Vagina (tissue), 2 donors: ENCODE measurements around the gene BCAS4. TPM values are rescaled to one million over a fixed set of nuclear protein-coding genes. Genes with fewer than 3 reads are reported as not detected.
A peak's percentile ranks its signal among the peaks of the same experiment; 100 is the strongest.
"Not testable (repeated sequence)": the region's sequence is repeated elsewhere in the genome, so short reads cannot be mapped to it uniquely, and the experiment has no call there.

ENCODE experiments used
- DNase-seq, 2 donors: peaks; one replicate each; pipeline ENCODE4 v3.0.0-alpha.2; 2017; ENCODE audit errors: extremely low spot score in 2 of 2
- H3K27ac ChIP-seq: fragments of 200-600 bp; sonication (generic); one replicate; pipeline ENCODE4 v1.5.1; 2019
- H3K27me3 ChIP-seq: fragments of 200-600 bp; sonication (generic); one replicate; pipeline ENCODE4 v1.5.1; 2019
- H3K36me3 ChIP-seq, 2 donors: fragments of 200-600 bp; sonication (generic); one replicate each; pipeline ENCODE4 v1.5.1; 2017 to 2019
- H3K4me1 ChIP-seq: fragments of 200-600 bp; sonication (generic); one replicate; pipeline ENCODE4 v1.5.1; 2019
- H3K4me3 ChIP-seq, 2 donors: fragments of 200-600 bp; sonication (generic); 1 replicate in 1 of 2; 2 replicates in 1 of 2; pipeline ENCODE4 v1.5.1; 2016 to 2019
- H3K9me3 ChIP-seq: fragments of 200-600 bp; sonication (generic); one replicate; pipeline ENCODE4 v1.5.1; 2019
- POLR2A ChIP-seq, 2 donors: fragments of 450-650 bp; IDR thresholded peaks; one replicate each; pipeline ENCODE4 v1.6.1; 2017; ENCODE audit warnings: antibody characterized with exemption in 2 of 2, mild to moderate bottlenecking in 2 of 2, moderate library complexity in 2 of 2
- POLR2AphosphoS5 ChIP-seq, 2 donors: sonication (generic); formaldehyde crosslinking; IDR thresholded peaks; one replicate each; pipeline ENCODE4 v1.9.0; 2017; ENCODE audit warnings: antibody characterized with exemption in 2 of 2, mild to moderate bottlenecking in 2 of 2, low read depth in 1 of 2; ENCODE audit not compliant: insufficient read depth in 1 of 2
- intact Hi-C: fragments of 100-400 bp; cut with DNase I; formaldehyde crosslinking; loops from one replicate; pipeline ENCODE4 v1.15.1; 2023
- total RNA-seq: library from RNA; depleted of rRNA; stranded (reverse); fragments of >200 nt; gene quantifications from one replicate; pipeline ENCODE4 v1.2.3, GENCODE V29; 2016
- TF ChIP-seq, protein P1 (sequence below), 3 experiments: fragments of 450-650 bp in 2 of 3; fragments of 200-600 bp in 1 of 3; sonication (generic) in 1 of 3; IDR thresholded peaks; one replicate each; pipeline ENCODE4 v1.5.1; 2017 to 2019; ENCODE audit warnings: antibody characterized with exemption in 3 of 3, mild to moderate bottlenecking in 2 of 3, moderate library complexity in 2 of 3

The BCAS4 gene
- total RNA-seq, 1 donor from 2014 or later = 1.7 TPM

DNA sequence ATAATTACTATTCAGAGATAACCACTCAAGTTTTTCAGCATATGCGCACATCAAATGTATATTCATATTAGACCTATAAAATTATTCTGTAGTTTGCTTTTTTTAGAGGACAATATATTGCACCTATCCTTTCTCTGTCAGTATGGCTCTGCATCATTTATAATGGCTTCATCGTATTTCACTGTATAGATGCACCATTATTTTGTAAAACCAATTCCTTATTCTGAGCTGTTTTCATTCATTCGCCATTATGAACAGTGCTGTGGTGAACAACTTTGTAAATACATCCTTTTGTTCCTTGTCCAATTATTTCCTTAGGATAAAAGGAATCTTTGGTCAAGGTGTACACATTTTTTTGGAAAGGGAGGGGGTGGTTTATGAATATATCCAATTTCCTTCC lies 29.2 kb upstream of the BCAS4 start:
- Histone ChIP-seq H3K27ac (no peak overlapping the region), H3K36me3 (no peaks in the 10 kb centered on the region), H3K27me3 (no peaks in the 10 kb centered on the region), H3K4me1 (peaks cover 22% of the 10 kb centered on the region), H3K9me3 (no peaks in the 10 kb centered on the region), H3K4me3 (no peak overlapping the region)
- DNase-seq = no peak
- TF ChIP-seq POLR2A (IDR thresholded peaks at IDR 0.05) (no peak), POLR2AphosphoS5 (IDR thresholded peaks at IDR 0.05; ENCODE audit: insufficient read depth in 1 of 2, low read depth in 1 of 2) (no peak)
- TF ChIP-seq, protein P1, sequence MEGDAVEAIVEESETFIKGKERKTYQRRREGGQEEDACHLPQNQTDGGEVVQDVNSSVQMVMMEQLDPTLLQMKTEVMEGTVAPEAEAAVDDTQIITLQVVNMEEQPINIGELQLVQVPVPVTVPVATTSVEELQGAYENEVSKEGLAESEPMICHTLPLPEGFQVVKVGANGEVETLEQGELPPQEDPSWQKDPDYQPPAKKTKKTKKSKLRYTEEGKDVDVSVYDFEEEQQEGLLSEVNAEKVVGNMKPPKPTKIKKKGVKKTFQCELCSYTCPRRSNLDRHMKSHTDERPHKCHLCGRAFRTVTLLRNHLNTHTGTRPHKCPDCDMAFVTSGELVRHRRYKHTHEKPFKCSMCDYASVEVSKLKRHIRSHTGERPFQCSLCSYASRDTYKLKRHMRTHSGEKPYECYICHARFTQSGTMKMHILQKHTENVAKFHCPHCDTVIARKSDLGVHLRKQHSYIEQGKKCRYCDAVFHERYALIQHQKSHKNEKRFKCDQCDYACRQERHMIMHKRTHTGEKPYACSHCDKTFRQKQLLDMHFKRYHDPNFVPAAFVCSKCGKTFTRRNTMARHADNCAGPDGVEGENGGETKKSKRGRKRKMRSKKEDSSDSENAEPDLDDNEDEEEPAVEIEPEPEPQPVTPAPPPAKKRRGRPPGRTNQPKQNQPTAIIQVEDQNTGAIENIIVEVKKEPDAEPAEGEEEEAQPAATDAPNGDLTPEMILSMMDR (IDR thresholded peaks at IDR 0.05) = no peak
- intact Hi-C loops = no loop called here

DNA sequence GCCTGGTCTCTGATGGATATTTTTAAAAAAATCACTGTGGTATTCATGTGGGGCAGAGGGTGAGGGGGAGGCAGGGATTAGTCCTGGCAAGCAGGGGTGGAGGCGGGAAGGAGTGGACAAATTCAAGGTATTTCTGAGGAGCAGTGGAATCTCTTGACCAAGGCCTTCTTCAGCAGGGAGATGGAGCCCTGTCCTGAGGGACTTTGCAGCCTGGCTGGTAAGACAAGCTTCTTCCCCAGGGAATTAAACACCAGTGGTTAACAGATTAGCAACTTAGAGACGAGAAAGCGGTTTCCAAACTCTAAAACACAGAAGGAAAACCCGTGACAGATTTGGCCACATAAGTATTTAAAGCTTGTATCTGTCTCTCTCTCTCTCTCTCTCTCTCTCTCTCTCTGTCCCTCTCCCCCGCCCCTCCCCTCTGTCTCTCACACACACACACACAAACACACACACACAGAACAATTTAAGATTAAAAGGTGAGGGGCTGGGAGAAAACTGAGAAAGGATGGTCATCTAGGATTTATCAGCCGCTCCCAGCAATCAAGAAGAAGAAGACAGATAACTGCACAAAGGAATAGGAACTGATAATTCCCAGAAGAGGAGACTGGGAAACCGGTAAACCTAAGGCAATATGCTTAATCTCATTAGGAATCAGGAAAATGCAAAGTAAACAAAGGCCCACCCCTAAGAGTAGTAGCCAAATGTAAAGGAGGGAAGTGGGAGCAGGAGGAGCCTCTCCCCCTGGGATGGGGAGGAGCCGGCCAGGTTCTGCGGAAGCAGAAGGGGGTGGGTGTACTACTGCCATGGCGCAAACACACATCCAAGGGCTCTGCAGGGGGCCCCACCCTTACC lies 27.7 kb upstream of the BCAS4 start:
- peak; percentile 49 to 65 for DNase-seq
- H3K27ac ChIP-seq, intact Hi-C loops, H3K4me3 ChIP-seq, H3K27me3 ChIP-seq, H3K36me3 ChIP-seq, H3K9me3 ChIP-seq: not testable (repeated sequence)
- H3K4me1 ChIP-seq = peaks cover 17% of the 10 kb centered on the region

DNA sequence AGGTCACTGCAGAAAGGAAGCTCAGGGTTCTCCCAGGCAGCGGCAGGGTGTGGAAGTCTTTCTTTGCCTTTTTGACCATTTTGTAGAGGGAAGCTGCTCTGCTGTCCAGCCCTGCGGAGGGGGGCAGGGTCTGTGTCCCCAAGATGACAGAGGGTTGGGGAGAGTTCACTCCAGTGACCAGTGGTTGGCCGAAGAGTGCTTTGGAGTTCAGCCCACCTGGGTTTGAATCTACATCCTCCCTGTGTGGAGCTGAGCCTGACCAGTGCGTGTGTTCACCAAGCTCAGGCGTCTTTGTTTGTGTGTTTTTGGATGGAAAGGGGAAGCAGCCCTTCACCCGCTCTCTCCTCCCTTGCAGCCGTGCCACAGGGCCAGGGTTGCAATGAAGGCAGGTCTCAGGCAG lies 25.9 kb upstream of the BCAS4 start:
- H3K27ac ChIP-seq, H3K4me3 ChIP-seq, intact Hi-C loops, H3K4me1 ChIP-seq, H3K36me3 ChIP-seq, H3K27me3 ChIP-seq, H3K9me3 ChIP-seq: not testable (repeated sequence)
- peak in 1 of 2 donors; percentile 49 for DNase-seq

DNA sequence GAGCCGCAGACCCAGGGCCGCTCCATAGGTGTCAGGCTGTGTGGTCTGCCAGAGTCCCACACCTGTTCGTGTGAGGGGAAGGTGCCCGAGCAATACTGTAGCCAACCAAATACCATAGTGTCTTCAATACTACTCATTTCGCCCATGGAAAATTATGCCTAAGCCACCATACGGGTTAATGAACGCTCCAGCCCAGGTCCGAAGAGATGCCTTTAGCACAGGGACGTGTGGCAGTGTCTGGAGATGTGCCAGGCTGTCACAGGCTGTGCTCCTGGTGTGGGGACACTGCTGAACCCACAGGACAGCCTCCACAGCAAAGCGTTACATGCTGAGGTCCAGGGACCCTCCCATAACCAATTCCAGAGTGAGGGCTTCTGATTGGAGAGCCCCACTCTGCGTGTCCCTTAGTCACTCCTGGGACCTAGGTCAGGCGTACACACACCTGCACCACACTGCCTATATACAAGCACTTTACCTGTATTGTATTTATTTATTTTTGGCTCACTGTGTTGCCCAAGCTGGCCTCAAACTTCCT lies 25.2 kb upstream of the BCAS4 start:
- H3K9me3 ChIP-seq, intact Hi-C loops, H3K27ac ChIP-seq, H3K4me3 ChIP-seq, H3K36me3 ChIP-seq, H3K27me3 ChIP-seq, H3K4me1 ChIP-seq: not testable (repeated sequence)
- peak in 1 of 2 donors; percentile 22 for DNase-seq

DNA sequence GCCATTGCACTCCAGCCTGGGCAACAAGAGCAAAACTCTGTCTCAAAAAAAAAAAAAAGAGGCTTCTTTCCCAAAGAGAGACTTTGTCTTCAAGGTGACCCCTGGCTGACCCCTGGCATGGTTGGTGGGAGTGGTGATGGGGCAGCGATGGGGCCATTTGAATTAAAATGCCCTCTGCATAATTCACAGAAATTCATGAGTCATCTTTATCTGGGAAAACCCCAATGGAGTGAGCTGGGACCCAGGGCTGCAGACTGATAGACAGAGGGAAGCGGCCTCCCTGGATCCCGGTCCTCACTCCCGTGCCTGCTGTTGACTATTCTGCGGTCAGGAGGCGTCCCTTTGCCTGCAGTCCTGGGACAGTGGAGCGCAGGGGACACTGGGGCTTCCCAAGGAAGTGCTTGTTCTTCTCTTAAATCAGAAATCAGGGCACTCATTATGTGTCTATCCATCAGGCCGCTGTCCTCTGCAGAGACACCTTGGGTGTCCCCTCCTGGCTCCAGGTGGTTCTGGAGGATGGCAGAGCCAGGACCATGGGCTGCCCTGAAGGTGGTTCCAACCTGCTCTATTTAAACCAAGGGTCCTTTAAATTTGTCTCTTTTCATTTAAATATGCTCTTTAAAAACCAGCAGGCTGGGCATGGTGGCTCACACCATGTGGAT lies 23.3 kb upstream of the BCAS4 start:
- H3K36me3 ChIP-seq, H3K4me1 ChIP-seq, H3K4me3 ChIP-seq, intact Hi-C loops, H3K9me3 ChIP-seq, H3K27ac ChIP-seq, H3K27me3 ChIP-seq: not testable (repeated sequence)
- peak in 1 of 2 donors; percentile 18 for DNase-seq

DNA sequence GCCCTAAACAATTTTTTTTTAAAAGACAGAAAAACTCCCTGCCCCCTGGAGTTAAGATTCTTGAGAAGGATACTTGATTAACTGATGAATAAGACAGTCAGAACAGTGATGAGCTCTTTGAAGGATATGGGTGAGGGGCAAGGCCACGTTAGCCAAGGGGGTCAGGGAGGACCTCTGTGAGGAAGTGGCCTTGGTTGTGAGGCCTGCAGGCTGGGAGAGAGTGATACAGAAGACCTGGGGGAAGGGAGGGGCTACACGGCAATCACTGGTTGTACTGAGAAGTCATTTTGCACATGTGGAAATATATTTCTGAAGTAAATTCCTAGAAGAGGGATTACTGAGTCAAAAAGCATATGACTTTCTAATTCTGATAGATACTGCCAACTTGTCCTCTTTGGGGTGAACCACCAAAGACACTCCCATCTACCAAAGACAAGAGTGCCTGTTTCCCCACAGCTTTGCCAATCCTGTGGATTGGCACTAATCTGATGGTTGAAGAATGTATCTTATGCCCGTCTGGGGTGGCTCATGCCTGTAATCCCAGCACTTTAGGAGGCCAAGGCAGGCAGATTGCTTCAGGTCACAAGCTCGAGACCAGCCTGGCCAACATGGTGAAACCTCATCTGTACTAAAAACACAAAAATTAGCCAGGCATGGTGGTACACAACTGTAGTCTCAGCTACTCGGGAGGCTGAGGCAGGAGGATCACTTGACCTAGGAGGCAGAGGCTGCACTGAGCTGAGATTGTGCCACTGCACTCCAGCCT lies 22.3 kb upstream of the BCAS4 start:
- Histone ChIP-seq H3K27me3 (no peaks in the 10 kb centered on the region), H3K4me1 (no peaks in the 10 kb centered on the region), H3K27ac (no peak overlapping the region), H3K36me3 (no peaks in the 10 kb centered on the region), H3K9me3 (no peaks in the 10 kb centered on the region), H3K4me3 (no peak overlapping the region)
- intact Hi-C loops = no loop called here
- DNase-seq = peak in 1 of 2 donors; percentile 58
- no peak for TF ChIP-seq POLR2AphosphoS5 (IDR thresholded peaks at IDR 0.05; ENCODE audit: insufficient read depth in 1 of 2, low read depth in 1 of 2)
- no peak for TF ChIP-seq POLR2A (IDR thresholded peaks at IDR 0.05)
- TF ChIP-seq, protein P1 (IDR thresholded peaks at IDR 0.05) = no peak
